OCI-LY3 (cell line): ENCODE data around the gene ATP11B.

Source experiments
- EZH2phosphoT487 ChIP-seq: fragments of 200-600 bp; shearing (Covaris generic); IDR thresholded peaks from 2 replicates; pipeline ENCODE4 v1.6.1; 2018; ENCODE audit warnings: antibody characterized with exemption, mixed run types, low read depth
- TF ChIP-seq, protein P1 (sequence below): fragments of 200-600, 300-600 bp; sonication (generic); IDR thresholded peaks from 2 replicates; pipeline ENCODE4 v1.5.1; 2014; ENCODE audit warnings: antibody characterized with exemption, low read length, low read depth

DNA sequence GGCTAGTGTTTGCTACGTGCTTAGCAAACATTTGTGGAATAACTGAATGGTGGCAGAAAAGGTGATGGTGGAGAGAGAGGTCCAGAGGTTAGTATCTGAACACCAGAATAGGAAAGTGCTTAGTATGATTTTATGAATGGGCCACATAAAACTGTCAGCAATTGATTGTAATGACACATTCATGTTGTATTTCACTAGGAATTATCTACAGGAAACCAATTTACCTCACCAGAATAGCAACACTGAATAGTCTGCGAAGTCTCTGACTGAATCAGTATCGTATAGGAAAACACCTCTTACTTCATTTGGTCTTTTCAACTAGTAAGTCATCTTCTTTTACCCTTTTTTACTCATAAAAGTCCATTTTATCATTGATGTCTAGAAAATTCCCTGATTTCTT lies 8.2 kb upstream of the ATP11B start:
- TF ChIP-seq, protein P1, sequence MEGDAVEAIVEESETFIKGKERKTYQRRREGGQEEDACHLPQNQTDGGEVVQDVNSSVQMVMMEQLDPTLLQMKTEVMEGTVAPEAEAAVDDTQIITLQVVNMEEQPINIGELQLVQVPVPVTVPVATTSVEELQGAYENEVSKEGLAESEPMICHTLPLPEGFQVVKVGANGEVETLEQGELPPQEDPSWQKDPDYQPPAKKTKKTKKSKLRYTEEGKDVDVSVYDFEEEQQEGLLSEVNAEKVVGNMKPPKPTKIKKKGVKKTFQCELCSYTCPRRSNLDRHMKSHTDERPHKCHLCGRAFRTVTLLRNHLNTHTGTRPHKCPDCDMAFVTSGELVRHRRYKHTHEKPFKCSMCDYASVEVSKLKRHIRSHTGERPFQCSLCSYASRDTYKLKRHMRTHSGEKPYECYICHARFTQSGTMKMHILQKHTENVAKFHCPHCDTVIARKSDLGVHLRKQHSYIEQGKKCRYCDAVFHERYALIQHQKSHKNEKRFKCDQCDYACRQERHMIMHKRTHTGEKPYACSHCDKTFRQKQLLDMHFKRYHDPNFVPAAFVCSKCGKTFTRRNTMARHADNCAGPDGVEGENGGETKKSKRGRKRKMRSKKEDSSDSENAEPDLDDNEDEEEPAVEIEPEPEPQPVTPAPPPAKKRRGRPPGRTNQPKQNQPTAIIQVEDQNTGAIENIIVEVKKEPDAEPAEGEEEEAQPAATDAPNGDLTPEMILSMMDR, result no peak
- TF ChIP-seq EZH2phosphoT487, result no peak
